Activated naive CD4-positive, alpha-beta T cell (primary cell): ENCODE data around the gene AUH.

Experiments used
- DNase-seq, 4 experiments: peaks; one replicate each; lab custom pipeline; 2025; lab: John Stamatoyannopoulos, UW

Gene AUH

GRCh38 chr9:91188719-91189590 lies 172.8 kb downstream of the AUH start:
- DNase-seq = no peak

GRCh38 chr9:91187965-91188344 lies 173.8 kb downstream of the AUH start:
- no peak for DNase-seq

- DNase-seq = no peak
These were observed 174.3 kb downstream of the AUH start for GRCh38 chr9:91187311-91187964.

- DNase-seq = no peak
These were observed 175.0 kb downstream of the AUH start for GRCh38 chr9:91186632-91187108.

DNA sequence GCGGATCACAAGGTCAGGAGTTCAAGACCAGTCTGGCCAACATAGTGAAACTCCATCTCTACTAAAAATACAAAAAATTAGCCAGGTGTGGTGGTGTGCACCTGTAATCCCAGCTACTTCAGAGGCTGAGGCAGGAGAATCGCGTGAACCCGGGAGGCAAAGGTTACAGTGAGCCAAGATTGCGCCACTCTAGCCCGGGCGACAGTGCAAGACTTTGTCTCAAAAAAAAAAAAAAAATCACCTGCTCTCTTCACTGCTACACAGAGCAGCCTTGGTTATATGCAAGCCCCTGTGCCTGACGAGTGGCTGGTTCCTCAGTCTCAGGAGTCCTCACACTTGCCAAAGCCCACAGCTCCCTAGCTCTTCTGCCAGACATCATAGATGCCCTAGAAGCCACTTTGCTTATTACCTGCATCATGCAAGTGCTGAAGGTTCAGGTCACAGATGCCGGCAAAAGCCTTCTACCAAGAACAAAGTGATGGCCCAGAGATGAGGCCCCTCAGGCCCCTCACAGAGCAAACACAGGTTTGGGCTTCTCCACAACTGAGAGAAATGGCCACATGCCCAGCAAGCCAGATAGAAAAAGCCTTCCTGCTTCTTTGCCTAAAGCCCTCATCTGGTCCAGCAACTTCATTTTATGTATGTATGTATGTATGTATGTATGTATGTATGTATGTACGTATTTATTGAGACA lies 176.4 kb downstream of the AUH start:
- DNase-seq = no peak

GRCh38 chr9:91182429-91183225 lies 179.1 kb downstream of the AUH start:
- DNase-seq = no peak

DNA sequence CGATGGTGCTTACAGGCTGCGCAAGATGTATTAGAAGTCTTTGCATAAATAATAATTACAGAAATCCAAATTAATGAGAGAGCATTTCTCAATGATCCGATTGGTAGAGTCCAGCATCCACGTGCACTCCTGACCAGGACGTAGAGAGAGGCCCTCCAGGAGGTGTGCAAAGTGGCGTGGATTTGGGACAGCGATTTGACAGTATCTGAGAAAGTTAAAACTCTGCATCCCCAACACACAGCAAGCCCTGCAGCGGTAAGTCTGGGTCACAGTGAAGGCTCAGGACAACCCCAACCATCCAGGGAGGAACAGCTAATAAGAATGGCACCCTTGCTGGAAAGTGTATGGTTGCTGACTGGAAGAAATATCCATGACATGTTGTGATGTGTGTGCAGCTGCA lies 180.2 kb downstream of the AUH start:
- no peak for DNase-seq

DNA sequence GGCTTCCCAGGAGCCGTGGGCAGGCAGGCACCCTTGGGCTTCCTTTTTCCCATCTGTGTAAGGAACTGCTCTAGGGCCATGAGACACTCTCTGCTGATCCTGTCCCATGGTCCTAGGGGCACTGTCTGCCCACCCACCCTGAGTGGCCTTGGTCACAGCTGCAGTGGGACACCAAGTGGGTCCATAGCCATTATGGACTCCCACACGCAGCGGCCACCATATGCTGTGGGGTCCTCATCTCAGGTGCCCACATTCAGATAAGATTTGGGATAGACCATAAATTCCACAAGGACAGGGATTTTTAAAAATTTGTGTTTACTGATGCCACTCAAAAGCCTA lies 180.8 kb downstream of the AUH start:
- DNase-seq = no peak

DNA sequence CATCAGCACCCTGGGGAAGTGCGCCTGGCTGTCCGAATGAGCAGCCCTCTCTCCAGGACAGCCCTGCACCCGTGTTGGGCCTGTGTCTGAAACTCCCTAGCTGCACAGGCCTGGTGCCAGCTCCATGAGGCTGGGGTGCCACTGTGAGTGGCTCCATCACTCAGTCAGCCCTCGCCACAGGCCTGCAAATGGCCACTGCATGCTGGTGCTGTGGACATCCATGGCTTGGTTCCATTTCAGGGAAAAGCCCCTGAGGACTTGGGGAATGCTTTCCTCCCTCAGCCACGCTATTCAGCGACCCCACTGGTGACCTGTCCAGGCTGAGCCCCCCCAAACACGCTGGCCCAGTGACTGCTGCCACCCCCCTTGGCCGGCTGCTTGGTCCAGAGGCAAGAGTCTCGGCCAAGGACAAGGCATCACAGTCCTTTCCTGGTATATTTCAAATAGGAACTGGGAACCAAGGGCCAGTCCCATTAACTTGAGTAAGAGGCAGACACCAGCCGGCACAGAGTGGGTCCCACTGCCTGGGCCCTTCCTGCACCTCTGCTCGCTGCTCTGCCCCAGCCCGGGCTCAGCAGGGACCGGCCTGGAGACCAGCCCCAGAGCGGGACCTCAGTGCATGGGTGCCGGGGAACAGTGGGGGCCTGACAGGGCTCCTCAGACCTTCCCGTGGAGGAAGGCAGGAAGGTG lies 181.3 kb downstream of the AUH start:
- no peak for DNase-seq

- no peak for DNase-seq
These were observed 182.2 kb downstream of the AUH start for GRCh38 chr9:91179237-91180138.

DNA sequence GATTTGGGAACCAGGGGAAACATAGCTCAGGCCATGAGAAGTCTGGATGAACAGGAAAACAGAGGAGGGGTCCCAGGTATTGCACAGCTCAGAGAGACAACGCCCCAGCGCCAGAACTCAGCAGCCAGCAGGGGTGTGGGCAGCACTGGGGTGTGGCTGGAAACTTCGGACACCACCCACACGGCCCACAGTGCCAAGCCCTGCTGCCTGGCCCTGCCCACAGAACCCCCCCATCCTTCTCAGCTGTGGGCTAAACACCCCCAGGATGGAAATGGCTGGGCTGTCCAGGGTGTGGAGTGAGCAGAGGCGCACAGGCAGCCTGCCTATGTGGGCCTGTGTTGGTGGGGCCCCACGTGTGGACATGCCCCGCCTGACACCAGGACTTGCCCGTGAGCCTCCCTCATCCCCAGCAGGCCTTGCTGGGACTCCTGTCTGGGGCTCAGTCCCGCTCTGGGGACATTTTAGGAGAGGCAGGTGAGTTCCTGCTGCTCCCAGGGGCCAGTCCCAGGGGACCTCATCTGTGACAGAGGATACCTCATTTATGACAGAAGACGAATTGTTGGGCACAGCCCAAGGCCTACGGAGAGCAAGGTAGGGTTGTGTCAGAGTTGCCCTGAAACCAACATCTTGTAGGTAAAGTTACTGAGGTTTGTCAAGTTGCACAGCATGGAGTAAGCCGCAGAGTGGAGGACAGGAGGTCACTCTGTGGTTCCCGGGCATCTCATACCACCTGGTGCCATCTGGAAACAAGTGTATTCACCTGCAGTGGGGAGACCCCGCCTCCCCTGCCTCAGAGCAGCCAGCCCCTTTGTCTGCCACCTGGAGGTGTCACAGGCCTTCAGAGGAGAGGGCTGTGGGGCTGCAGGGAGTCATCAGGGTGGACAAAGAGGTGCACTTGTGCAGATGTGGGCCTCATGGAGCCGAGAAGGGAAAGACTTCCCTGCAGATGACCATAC lies 183.2 kb downstream of the AUH start:
- DNase-seq = no peak

GRCh38 chr9:91177661-91178280 lies 183.9 kb downstream of the AUH start:
- DNase-seq = no peak

- no peak for DNase-seq
These were observed 184.6 kb downstream of the AUH start for GRCh38 chr9:91177081-91177480.

DNA sequence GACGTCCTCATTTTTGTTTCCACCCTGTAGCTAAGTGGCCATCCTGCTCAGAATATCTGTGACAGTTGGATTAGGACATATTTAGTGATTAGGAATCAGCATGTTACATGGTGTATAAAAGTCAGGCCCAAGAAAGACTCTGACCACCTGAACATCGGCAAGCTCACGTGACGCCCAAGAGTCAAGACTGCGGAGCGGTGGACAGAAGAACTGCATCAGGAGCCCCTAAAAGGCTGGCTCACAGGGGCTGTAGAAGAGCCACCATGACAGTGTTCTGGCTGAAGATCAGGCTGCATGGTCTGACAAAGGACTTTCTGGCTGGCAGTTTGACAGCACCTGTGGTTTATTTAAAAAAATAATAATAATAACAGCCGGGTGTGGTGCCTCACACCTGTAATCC lies 185.3 kb downstream of the AUH start:
- DNase-seq = no peak

- no peak for DNase-seq
These were observed 186.9 kb downstream of the AUH start for GRCh38 chr9:91174772-91175171.

DNA sequence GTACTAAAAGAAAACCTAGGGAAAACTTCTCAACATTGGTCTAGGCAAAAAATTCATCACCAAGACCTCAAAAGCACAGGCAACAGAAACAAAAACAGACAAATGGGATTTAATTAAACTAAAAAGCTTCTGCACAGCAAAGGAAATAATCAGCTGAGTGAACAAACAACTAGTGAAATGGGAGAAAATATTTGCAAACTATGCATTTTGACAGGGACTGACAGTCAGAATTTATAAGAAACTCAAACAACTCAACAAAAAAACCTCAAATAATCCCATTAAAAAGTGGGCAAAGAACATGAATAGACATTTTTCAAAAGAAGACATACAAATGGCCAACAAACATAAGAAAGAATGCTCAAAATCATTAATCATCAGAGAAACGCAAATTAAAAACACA lies 189.4 kb downstream of the AUH start:
- DNase-seq = no peak

GRCh38 chr9:91170951-91171350 lies 190.8 kb downstream of the AUH start:
- no peak for DNase-seq

DNA sequence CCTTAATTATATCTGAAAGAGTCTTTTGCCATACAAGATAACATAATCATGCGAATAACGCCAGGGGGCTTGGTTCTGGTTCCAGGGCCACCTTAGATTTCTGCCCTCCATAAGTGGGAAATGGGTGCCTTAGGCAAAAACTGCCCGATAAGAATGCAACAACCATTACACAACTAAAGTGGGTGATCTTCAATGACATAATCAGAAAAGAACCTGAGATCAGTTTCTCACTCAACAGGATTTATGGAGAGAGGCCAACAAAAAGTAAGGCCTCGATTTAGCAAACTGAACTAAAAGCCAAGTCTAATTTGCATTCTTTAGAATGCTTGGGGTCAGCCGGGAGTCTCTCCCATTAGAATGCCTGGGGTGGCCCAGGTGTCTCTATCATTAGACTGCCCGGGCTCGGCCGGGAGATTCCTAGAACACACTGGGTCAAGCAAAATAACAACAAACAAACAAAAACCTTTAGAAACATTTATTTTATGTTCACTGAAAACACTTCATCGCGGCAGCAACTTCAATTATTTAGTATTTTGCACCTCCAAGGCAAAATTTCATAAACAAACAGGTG lies 194.8 kb downstream of the AUH start:
- no peak for DNase-seq
